ENCODE data around the gene UQCC2.

UQCC2 gene

GRCh38 chr6:33705268-33705885 is 6.1 kb downstream of the UQCC2 start:
- peak; percentile 61 for DNase-seq

GRCh38 chr6:33704215-33705066 is 7.1 kb downstream of the UQCC2 start:
- DNase-seq, result no peak

DNA sequence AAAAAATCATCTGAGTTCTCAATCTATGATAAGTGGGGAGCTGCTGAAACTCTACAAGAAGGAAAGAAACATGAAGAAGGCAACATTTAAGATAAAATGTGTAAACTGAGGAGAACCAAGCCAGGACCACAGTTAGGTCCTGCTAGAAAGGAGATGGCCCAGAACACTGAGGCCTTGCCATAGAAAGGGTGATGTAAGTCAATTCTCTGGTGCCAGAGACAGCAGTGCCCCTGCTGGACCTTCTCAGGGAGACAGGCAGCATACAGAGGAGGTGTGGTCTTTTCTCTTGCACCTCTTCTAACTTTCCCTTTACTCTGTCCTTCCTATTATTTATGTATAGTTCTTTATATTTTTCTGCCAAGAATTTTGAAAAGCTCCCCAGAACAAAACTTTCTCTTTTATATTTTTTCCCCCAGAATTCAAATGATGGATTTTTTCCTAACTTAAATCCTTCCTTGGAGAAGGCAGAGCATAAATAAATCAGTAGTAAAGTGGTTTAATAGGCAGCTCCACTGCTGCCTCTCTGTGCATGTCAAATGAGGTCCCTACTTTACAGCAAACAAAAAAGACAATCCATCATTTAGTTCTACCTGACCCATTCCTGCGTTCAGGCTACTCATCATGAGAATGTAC is 9.0 kb downstream of the UQCC2 start:
- peak; percentile 70 for DNase-seq

DNA sequence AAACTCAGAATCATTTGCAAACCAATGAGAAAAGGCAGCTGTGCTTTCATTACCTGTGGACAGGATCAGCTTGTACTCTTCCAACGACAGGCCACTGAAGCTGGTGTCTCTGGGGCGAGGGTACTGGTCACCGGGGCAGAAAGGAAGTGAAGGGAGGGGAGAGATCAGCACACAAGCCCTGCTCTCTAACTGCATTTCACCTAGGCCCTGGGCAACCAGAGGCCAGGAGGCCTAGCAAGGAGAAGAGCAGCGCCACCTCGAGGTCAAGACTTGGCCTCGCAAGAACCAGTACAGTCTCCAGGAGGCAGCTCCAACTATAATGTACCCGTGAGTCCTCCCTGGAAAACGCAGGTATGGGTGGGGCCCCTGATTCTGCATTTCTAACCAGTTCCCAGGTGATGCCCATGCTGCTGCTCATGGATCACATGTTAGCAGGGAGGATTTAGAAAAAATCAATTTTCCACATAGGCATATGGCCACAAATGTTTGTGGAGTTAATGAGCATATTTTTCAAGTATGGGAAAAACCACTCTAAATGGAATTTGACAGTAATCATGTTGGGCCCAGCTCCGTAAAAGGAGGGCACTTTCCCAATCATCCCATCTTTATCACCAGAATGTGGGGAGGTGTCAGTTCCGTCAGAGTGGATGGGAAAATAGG is 11.0 kb downstream of the UQCC2 start:
- peak; percentile 71 for DNase-seq

GRCh38 chr6:33699739-33700138 is 11.8 kb downstream of the UQCC2 start:
- DNase-seq, result no peak

GRCh38 chr6:33699131-33699530 is 12.4 kb downstream of the UQCC2 start:
- DNase-seq, result no peak

DNA sequence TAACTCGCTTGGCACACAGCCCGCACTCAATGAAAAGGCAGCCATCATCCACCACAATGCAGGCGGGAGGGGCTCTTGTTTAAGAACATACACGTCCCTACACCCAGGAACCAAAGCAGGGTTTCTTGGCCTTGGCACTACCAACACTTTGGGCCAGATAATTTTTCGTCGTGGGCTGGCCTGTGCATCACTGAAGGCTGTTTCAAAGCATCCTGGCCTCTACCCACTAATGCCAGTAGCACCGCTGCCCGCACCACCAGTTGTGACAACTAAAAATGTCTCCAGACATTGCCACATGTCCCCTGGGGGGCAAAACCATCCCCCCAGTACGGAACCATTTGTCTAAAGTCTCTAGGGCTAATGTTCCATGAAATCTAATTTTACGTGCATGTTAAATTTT is 13.0 kb downstream of the UQCC2 start:
- DNase-seq, result no peak

GRCh38 chr6:33697845-33698244 is 13.7 kb downstream of the UQCC2 start:
- DNase-seq, result no peak

DNA sequence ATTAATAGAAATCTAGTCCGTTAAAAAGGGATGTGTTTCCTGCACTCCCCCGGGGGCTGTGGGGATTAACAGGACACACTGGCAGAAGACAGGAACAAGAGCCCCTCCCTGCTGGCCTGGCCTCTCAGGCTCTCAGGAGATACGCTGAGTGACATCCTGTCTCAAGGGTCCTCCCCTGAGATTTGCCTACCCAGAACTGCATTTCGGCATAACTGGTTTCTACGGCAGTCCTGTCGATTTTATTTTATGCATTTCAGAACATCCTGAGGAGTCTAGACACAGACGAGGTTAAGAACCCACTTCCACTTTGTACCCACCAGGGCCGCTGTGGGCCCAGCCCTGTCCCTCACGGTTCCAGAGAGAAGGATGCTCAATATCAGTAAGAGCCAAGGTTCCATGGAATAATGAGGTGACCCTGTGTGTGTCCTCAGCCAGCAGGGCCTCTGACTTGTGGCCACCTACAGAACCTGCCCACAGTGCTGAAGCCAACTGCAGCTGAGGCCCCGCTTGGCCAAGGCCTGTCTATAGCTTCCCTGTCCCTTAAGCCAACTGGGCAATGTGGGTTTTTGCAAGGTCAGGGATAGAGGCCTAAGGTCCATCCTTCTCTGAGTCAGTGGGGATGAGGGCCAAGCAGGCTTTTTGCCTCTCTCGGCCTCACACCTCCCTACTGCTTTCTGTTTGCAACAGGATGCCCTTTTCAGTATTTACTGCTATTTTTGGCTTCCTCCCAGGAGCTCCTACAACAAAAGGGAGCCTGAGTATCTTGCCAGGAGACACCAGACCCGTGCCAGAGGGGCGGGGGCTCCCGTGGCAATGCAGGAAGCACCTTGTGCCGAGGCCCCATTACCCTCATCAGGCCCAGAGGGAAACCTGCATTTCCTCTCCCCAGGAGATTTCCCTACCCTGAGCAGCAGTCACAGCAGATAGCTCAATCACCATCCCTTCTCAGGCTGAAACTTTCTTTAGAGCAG is 14.7 kb downstream of the UQCC2 start:
- DNase-seq, result peak; percentile 38

DNA sequence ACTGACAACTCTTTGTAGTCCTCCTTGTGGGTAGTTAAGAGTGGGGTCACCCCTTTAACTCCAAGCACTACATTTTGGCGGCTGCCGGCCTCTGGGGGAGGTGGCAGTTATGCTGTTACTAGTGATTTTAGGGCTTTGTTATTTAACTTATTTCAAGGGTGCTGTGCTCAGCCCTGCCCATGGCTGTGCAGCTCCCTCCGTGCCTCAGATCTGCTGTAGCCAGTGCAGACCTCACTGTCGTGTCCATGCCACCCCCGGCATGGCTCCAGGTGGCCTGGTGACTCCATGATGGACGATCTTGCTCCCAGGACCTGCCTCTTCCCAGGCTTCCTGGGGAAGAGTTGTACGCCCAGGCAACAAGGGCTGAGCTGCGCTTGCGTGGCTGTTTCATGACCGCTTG is 15.4 kb downstream of the UQCC2 start:
- DNase-seq, result no peak

DNA sequence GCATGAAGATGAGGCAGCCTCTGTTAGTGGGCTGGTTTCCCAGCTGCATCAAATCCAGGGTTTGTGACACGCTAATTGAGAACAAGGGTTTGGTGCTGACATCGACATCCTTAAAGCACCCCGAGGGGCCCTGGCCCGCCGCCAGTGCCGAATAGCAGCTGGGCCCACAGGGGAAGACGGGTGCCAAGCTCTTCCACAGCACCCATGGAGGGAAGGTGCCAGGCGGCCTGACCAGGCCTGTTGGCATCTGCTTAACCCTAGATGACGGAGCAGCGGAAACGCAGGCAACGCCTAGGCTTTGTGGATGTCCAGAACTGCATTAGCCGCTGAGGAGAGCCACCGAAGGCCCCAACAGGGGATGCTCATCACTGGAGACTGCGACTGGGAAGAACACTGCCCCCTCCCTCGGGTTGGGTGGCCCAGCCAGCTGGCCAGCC is 16.0 kb downstream of the UQCC2 start:
- peak; percentile 19 for DNase-seq

DNA sequence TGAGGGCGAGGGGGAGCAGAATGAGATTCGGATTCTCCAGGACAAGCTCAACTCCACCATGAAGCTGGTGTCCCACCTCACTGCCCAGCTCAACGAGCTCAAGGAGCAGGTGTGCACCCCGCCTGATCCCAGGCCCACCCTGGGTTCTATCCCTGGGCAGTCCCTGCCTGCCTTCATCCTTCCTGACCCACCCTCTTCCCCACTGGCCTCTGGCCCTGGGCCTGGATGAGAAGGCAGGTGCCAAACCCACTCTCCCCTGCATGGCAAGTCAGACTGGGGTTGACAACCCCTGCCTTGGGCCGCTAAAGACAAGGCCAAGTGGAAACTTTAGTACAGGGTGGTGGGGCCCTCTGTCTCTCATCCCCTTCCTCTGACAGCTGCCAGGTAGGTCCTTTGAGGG is 16.5 kb downstream of the UQCC2 start:
- no peak for DNase-seq

DNA sequence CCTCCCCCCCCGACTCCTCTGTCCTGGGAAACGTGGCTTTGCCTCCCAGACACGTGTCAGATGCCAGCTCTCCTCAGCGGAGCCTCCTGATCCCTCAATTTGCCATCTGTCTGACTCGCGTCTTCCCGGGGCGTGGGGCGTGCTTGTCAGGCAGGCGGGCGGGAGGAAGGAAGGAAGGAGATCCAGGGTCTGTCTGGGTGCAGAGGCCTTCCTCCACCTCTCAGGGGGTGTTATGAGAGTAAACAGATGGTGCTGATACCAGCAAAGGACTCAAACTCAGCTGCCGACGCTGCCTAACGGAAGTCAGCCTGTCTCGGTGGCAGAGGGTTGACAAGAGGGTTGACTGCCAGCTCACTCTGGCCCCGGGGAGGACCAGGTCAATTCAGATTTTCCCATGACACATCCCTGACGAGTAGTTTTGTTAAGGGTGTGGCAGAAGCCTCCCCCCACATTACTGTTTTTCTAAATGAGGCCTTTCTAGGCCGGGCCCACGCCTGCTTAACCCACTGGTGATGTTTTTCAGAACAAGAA is 17.0 kb downstream of the UQCC2 start:
- DNase-seq, result peak; percentile 90

GRCh38 chr6:33693186-33694105 is 18.1 kb downstream of the UQCC2 start:
- no peak for DNase-seq

DNA sequence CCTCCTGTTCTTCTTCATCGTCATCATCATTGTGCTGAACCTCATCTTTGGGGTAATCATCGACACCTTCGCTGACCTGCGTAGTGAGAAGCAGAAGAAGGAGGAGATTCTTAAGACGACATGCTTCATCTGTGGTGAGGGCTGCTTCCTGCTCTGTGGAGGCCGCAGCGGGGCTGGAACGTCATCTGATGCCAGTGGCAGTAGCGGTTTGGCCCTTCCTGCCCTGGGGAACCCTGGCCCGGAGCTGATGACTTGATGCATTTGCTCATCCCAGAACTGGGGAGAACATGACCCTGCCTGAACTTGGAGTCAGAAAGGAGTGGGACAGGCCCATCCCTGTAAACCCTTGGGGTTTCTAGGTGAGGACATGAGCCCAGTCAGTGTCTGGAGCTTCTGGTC is 18.7 kb downstream of the UQCC2 start:
- no peak for DNase-seq

DNA sequence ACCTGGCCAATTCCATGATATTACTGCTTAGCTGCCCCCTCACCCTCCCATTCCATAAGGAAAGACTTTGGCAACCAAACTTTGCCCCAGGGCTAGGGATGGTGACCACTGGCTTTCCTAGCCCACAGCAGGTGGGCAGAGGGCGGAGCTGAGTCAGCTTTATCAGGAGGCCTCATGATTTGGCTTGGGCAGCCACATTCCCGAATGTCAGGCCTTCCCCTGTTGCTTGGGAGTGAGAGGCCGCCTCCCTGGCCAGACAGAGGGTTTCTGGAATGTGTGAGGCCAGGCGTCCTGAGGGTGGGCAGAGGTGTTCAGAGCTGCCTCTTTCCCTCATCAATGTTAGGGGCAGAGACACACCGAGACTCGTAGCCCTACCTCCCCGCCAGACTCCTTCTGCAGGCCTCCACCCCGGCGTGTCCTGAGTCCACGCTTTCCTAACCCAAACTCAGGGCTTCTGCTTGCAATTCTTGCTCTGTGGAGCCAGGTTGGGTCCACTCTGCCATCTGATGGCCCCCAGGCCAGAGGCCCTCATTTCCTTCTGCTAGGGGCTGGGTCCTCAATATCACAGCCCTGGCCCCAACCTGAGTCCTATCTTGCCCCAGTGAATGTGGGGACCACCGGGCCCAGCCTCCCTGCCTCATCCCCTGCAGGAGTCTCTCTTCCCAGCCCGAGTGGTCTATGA is 19.3 kb downstream of the UQCC2 start:
- DNase-seq, result peak; percentile 18

- no peak for DNase-seq
These were observed 19.9 kb downstream of the UQCC2 start for GRCh38 chr6:33691456-33692077.

- DNase-seq, result no peak
These were observed 20.7 kb downstream of the UQCC2 start for GRCh38 chr6:33690766-33691165.

GRCh38 chr6:33689879-33690278 is 21.6 kb downstream of the UQCC2 start:
- no peak for DNase-seq

DNA sequence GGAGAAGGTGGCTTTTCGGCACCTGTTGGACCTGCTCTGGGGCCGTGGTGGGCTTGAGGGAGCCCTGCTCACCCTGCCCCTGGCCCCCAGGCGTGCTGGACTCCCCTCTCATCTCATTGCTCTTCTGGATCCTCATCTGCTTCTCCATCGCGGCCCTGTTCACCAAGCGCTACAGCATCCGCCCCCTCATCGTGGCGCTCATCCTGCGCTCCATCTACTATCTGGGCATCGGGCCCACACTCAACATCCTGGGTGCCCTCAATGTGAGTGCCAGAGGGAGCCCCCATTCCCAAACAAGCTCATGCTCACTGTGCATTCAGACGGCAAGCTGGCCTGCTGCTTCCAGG is 22.4 kb downstream of the UQCC2 start:
- DNase-seq, result no peak
